Measurements from ENCODE around the gene ZNF598. TPM values are rescaled to one million over a fixed set of nuclear protein-coding genes. Genes with fewer than 3 reads are reported as not detected.
A peak's percentile ranks its signal among the peaks of the same experiment; 100 is the strongest.

The ZNF598 gene
- total and polyA plus RNA-seq, 2 of the 13 experiments (the other 11 are each of a cell fraction or from before 2014, with no cell fraction given) = 13.5 to 14.2 TPM

DNA sequence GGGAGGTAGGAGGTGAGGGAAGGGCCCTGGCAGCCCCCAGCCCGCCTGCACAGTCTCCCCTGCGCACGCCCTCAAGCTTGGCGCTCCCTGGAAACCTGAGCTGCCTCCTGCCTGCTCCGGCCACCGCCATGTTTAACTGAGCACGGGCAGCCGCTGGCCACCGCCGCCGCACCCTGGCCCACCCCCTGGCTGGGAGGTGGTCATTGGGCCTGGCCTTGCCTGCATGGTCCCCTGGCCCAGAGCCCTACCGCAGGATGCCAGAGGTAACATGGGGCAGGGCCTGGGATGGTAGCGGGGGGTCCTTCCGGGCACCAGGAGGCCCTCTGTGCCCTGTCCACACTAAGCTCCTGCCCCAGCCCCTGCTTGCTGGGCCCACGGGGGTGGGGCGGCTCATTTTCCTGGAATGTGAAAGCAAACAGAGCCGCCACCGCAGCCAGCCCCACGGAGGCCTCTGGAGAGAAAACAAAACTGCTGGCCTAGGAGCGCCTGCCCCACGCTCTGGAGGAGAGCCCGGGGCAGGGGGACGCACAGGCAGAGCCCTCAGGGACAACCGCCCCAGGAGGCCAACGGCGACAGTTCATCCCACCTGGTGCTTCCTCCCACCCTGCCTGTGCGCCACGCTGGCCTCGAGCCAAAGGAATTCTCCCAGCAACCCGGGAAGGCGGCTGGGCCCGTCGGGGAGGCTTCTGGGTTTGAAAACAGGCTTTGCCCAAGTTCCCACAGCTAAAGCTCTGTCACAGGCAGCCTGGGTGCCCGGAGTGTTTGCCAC lies 26.0 kb upstream of the ZNF598 start (continued):
- TF ChIP-seq SMYD3 (CRISPR knock-in tag; IDR thresholded peaks at IDR 0.05) (no peak), ZKSCAN8 (CRISPR knock-in tag; IDR thresholded peaks at IDR 0.05; ENCODE audit: borderline replicate concordance) (peak; percentile 85; the same call in 1 of the 2 replicates), ZSCAN29 (CRISPR knock-in tag; conservative IDR thresholded peaks at IDR 0.05) (0 out of 2 replicates have a peak, but pooled peaks have one; percentile 23), SRSF9 (IDR thresholded peaks at IDR 0.05; ENCODE audit: borderline replicate concordance, insufficient read depth, low read depth, low read length, poor library complexity, severe bottlenecking) (no peak), ZNF674 (CRISPR knock-in tag; IDR thresholded peaks at IDR 0.05; ENCODE audit: low read depth) (no peak), ZBTB3 (CRISPR knock-in tag; IDR thresholded peaks at IDR 0.05; ENCODE audit: borderline replicate concordance, low read depth) (no peak), ZSCAN25 (CRISPR knock-in tag; IDR thresholded peaks at IDR 0.05) (0 out of 2 replicates have a peak, but pooled peaks have one; percentile 23), ZSCAN21 (CRISPR knock-in tag; IDR thresholded peaks at IDR 0.05; ENCODE audit: borderline replicate concordance) (peak; percentile 86; the same call in 1 of the 2 replicates), EHMT2 (IDR thresholded peaks at IDR 0.05; ENCODE audit: borderline replicate concordance, low read depth, low read length) (no peak), ZNF264 (CRISPR knock-in tag; IDR thresholded peaks at IDR 0.05) (0 out of 2 replicates have a peak, but pooled peaks have one; percentile 63), NFATC3 (CRISPR knock-in tag; IDR thresholded peaks at IDR 0.05) (peak; percentile 20; the same call in 1 of the 2 replicates), SMARCE1 (IDR thresholded peaks at IDR 0.05; ENCODE audit: borderline replicate concordance) (no peak), PHF21A (CRISPR knock-in tag; IDR thresholded peaks at IDR 0.05) (peak; percentile 98), TCF7 (IDR thresholded peaks at IDR 0.05; ENCODE audit: low read depth) (peak; percentile 37; the same call in 1 of the 2 replicates), ZNF589 (CRISPR knock-in tag; conservative IDR thresholded peaks at IDR 0.05) (no peak), ZNF160 (CRISPR knock-in tag; IDR thresholded peaks at IDR 0.05) (no peak), ZNF205 (CRISPR knock-in tag; IDR thresholded peaks at IDR 0.05) (0 out of 2 replicates have a peak, but pooled peaks have one; percentile 19)
- TF ChIP-seq, protein P1, sequence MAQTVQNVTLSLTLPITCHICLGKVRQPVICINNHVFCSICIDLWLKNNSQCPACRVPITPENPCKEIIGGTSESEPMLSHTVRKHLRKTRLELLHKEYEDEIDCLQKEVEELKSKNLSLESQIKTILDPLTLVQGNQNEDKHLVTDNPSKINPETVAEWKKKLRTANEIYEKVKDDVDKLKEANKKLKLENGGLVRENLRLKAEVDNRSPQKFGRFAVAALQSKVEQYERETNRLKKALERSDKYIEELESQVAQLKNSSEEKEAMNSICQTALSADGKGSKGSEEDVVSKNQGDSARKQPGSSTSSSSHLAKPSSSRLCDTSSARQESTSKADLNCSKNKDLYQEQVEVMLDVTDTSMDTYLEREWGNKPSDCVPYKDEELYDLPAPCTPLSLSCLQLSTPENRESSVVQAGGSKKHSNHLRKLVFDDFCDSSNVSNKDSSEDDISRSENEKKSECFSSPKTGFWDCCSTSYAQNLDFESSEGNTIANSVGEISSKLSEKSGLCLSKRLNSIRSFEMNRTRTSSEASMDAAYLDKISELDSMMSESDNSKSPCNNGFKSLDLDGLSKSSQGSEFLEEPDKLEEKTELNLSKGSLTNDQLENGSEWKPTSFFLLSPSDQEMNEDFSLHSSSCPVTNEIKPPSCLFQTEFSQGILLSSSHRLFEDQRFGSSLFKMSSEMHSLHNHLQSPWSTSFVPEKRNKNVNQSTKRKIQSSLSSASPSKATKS (CRISPR knock-in tag; IDR thresholded peaks at IDR 0.05) = no peak
- TF ChIP-seq, protein P2, sequence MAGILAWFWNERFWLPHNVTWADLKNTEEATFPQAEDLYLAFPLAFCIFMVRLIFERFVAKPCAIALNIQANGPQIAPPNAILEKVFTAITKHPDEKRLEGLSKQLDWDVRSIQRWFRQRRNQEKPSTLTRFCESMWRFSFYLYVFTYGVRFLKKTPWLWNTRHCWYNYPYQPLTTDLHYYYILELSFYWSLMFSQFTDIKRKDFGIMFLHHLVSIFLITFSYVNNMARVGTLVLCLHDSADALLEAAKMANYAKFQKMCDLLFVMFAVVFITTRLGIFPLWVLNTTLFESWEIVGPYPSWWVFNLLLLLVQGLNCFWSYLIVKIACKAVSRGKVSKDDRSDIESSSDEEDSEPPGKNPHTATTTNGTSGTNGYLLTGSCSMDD (CRISPR knock-in tag; IDR thresholded peaks at IDR 0.05) = no peak
- TF ChIP-seq, protein P3, sequence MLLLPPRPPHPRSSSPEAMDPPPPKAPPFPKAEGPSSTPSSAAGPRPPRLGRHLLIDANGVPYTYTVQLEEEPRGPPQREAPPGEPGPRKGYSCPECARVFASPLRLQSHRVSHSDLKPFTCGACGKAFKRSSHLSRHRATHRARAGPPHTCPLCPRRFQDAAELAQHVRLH (CRISPR knock-in tag; IDR thresholded peaks at IDR 0.05; ENCODE audit: borderline replicate concordance, low read depth) = 0 out of 2 replicates have a peak, but pooled peaks have one; percentile 70
- TF ChIP-seq, protein P4, sequence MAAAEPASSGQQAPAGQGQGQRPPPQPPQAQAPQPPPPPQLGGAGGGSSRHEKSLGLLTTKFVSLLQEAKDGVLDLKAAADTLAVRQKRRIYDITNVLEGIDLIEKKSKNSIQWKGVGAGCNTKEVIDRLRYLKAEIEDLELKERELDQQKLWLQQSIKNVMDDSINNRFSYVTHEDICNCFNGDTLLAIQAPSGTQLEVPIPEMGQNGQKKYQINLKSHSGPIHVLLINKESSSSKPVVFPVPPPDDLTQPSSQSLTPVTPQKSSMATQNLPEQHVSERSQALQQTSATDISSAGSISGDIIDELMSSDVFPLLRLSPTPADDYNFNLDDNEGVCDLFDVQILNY (CRISPR knock-in tag; conservative IDR thresholded peaks at IDR 0.05) = peak; percentile 41; the same call in 1 of the 2 replicates
- TF ChIP-seq, protein P5, sequence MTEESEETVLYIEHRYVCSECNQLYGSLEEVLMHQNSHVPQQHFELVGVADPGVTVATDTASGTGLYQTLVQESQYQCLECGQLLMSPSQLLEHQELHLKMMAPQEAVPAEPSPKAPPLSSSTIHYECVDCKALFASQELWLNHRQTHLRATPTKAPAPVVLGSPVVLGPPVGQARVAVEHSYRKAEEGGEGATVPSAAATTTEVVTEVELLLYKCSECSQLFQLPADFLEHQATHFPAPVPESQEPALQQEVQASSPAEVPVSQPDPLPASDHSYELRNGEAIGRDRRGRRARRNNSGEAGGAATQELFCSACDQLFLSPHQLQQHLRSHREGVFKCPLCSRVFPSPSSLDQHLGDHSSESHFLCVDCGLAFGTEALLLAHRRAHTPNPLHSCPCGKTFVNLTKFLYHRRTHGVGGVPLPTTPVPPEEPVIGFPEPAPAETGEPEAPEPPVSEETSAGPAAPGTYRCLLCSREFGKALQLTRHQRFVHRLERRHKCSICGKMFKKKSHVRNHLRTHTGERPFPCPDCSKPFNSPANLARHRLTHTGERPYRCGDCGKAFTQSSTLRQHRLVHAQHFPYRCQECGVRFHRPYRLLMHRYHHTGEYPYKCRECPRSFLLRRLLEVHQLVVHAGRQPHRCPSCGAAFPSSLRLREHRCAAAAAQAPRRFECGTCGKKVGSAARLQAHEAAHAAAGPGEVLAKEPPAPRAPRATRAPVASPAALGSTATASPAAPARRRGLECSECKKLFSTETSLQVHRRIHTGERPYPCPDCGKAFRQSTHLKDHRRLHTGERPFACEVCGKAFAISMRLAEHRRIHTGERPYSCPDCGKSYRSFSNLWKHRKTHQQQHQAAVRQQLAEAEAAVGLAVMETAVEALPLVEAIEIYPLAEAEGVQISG (CRISPR knock-in tag; IDR thresholded peaks at IDR 0.05) = peak; percentile 78

Data from HepG2 (cell line).